ENCODE measurements around the gene FLNC. TPM values are rescaled to one million over a fixed set of nuclear protein-coding genes. Genes with fewer than 3 reads are reported as not detected.
A peak's percentile ranks its signal among the peaks of the same experiment; 100 is the strongest.

FLNC gene
- total and polyA plus RNA-seq, 11 donors, result 399 to 3,687 (median 1,170) TPM

DNA sequence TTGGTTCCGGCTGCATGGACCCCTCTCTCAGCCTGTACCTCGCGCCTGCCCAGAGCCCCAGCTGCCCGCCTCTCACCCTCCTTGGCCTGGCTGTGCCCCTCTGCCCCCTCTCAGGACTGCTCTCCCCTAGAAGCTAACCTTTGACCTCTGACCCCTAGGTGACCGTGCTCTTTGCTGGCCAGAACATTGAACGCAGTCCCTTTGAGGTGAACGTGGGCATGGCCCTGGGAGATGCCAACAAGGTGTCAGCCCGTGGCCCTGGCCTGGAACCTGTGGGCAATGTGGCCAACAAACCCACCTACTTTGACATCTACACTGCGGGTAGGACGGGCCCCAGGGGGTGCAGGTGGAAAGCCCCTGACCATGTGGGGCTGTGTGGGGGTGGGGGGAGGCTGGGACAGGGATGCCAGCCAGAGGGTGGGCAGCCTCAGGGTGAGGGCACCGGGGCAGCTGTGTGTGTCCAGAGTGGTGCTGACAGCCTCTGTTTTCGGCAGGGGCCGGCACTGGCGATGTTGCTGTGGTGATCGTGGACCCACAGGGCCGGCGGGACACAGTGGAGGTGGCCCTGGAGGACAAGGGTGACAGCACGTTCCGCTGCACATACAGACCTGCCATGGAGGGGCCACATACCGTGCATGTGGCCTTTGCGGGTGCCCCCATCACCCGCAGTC is 8.0 kb downstream of the FLNC start:
- Histone ChIP-seq H3K27me3 (no peaks in the 10 kb centered on the region), H3K36me3 (peaks cover 0 to 88% (median 83%) of the 10 kb centered on the region in 9 donors), H3K4me1 (peaks cover 0 to 63% (median 26%) of the 10 kb centered on the region in 12 donors), H3K27ac (peak overlapping the region in 10 of 12 donors; percentile 10 to 98 (median 58)), H3K4me3 (no peak overlapping the region), H3K9me3 (no peaks in the 10 kb centered on the region)
- ATAC-seq, result no peak
- DNase-seq, result peak in 3 of 5 donors; percentile 10 to 62 (median 34)
- intact Hi-C loops (cut with DNase I), result no loop called here
- 89 to 91% (median 90%) methylated on average over 13 to 22 of the region's 22 CpGs for WGBS, 4 donors
- no peak for TF ChIP-seq POLR2A (IDR thresholded peaks at IDR 0.05)

DNA sequence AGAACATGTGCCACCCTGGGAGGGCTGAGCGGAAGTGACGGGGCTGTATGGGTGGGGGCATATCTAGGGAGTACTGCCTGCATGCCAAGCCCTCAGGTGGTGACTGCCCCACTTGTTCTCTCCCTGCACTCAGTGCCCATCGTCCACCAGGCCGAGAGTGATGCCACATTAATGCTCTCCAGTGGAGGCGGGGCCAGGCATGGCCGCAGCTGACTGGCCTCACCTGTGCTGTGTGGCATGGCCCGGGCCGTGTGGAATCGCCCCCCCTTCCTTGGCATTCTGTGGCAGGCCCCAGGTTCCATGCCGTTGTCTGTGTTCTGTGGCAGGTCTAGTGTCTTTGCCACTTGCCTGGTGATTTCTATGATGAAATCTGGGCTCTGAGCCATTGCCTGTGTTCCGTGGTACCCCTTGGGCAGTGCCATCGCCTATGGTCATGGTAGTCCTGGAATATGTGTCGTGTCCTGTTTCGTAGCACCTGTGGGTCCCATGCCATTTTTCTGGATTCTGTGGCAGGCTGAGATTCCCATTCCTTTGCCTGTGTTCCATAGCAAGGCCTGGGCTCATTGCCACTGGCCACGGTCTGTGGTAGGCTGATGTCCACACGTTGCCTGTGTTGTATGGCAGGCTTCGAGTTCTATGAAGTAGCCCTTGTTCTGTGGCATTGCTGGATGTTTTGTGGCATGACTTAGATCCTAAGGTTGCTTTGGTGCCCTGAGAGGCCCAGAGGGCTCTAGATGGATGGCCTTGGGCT is 8.9 kb downstream of the FLNC start:
- TF ChIP-seq, protein P1, sequence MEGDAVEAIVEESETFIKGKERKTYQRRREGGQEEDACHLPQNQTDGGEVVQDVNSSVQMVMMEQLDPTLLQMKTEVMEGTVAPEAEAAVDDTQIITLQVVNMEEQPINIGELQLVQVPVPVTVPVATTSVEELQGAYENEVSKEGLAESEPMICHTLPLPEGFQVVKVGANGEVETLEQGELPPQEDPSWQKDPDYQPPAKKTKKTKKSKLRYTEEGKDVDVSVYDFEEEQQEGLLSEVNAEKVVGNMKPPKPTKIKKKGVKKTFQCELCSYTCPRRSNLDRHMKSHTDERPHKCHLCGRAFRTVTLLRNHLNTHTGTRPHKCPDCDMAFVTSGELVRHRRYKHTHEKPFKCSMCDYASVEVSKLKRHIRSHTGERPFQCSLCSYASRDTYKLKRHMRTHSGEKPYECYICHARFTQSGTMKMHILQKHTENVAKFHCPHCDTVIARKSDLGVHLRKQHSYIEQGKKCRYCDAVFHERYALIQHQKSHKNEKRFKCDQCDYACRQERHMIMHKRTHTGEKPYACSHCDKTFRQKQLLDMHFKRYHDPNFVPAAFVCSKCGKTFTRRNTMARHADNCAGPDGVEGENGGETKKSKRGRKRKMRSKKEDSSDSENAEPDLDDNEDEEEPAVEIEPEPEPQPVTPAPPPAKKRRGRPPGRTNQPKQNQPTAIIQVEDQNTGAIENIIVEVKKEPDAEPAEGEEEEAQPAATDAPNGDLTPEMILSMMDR (IDR thresholded peaks at IDR 0.05), result no peak
- TF ChIP-seq POLR2A (IDR thresholded peaks at IDR 0.05), result no peak
- intact Hi-C loops (cut with DNase I), result no loop called here
- H3K4me3 ChIP-seq, result no peak overlapping the region
- DNase-seq, result peak in 3 of 5 donors; percentile 10 to 61 (median 34)
- H3K27me3 ChIP-seq, result no peaks in the 10 kb centered on the region
- peak in 1 of 4 donors; percentile 0 for ATAC-seq
- peaks cover 0 to 54% (median 21%) of the 10 kb centered on the region in 12 donors for H3K4me1 ChIP-seq
- peak overlapping the region in 10 of 12 donors; percentile 10 to 98 (median 56) for H3K27ac ChIP-seq
- no peaks in the 10 kb centered on the region for H3K9me3 ChIP-seq
- peaks cover 0 to 97% (median 92%) of the 10 kb centered on the region in 9 donors for H3K36me3 ChIP-seq
- WGBS, 4 donors, result 68 to 75% (median 74%) methylated on average over 7 to 17 of the region's 17 CpGs

GRCh38 chr7:128839751-128840177 is 9.6 kb downstream of the FLNC start:
- H3K27ac ChIP-seq, result peak overlapping the region in 9 of 12 donors; percentile 1 to 98 (median 54)

DNA sequence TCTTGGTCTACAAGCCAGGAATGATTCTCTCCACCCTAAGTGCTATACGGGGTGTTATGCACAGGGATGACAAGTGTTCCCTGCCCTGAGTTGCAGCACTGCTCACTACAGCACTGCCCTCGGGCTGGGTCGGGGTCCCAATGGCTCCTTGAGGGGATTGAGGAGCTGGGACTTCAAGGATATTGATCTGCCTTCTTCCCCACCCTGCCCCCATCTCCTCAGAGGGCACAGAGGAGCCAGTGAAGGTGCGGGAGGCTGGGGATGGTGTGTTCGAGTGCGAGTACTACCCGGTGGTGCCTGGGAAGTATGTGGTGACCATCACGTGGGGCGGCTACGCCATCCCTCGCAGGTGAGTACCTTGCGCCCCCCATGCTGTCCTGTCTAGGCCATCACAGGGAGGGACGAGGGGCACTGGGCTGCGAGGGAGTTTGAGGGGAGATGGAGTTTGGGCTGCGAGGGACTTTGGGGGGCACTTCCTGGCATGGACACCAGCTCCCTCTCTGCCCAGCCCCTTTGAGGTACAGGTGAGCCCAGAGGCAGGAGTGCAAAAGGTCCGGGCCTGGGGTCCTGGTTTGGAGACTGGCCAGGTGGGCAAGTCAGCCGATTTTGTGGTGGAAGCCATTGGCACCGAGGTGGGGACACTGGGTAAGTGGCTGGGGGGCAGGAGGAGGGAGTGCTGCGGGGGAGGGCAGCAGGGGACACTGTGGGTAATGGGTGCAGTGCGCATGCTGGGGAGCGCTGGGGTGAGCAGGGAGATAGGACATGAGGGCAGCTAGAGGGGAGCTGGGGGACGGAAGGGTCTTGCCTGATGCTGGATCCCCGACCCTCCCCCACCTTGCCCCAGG is 10.3 kb downstream of the FLNC start:
- no peak for TF ChIP-seq POLR2A (IDR thresholded peaks at IDR 0.05)
- TF ChIP-seq, protein P1 (IDR thresholded peaks at IDR 0.05), result no peak
- Histone ChIP-seq H3K36me3 (peaks cover 0 to 100% (median 98%) of the 10 kb centered on the region in 9 donors), H3K27me3 (no peaks in the 10 kb centered on the region), H3K27ac (peak overlapping the region in 6 of 12 donors; percentile 1 to 98 (median 56)), H3K9me3 (no peaks in the 10 kb centered on the region), H3K4me3 (no peak overlapping the region), H3K4me1 (peaks cover 0 to 44% (median 13%) of the 10 kb centered on the region in 12 donors)
- peak in 4 of 5 donors; percentile 6 to 38 (median 26) for DNase-seq
- peak in 1 of 4 donors; percentile 0 for ATAC-seq
- intact Hi-C loops (cut with DNase I), result no loop called here
- WGBS, 4 donors, result 82 to 90% (median 87%) methylated on average over 23 of the region's 23 CpGs

More at GRCh38 chr7:128839751-128840177, 9.6 kb downstream of the FLNC start:
- Histone ChIP-seq H3K9me3 (no peaks in the 10 kb centered on the region), H3K4me1 (peaks cover 0 to 48% (median 18%) of the 10 kb centered on the region in 12 donors), H3K4me3 (no peak overlapping the region), H3K36me3 (peaks cover 0 to 100% (median 97%) of the 10 kb centered on the region in 9 donors), H3K27me3 (no peaks in the 10 kb centered on the region)
- TF ChIP-seq, protein P1 (IDR thresholded peaks at IDR 0.05), result no peak
- TF ChIP-seq POLR2A (IDR thresholded peaks at IDR 0.05), result no peak
- DNase-seq (peak in 3 of 5 donors; percentile 5 to 29 (median 25)), ATAC-seq (no peak)
- intact Hi-C loops (cut with DNase I), result no loop called here
- 64 to 79% (median 76%) methylated on average over 5 to 13 of the region's 13 CpGs for WGBS, 4 donors

All from heart left ventricle (tissue), 16 donors.